Measurements from ENCODE around the gene C2CD2.

C2CD2 gene

DNA sequence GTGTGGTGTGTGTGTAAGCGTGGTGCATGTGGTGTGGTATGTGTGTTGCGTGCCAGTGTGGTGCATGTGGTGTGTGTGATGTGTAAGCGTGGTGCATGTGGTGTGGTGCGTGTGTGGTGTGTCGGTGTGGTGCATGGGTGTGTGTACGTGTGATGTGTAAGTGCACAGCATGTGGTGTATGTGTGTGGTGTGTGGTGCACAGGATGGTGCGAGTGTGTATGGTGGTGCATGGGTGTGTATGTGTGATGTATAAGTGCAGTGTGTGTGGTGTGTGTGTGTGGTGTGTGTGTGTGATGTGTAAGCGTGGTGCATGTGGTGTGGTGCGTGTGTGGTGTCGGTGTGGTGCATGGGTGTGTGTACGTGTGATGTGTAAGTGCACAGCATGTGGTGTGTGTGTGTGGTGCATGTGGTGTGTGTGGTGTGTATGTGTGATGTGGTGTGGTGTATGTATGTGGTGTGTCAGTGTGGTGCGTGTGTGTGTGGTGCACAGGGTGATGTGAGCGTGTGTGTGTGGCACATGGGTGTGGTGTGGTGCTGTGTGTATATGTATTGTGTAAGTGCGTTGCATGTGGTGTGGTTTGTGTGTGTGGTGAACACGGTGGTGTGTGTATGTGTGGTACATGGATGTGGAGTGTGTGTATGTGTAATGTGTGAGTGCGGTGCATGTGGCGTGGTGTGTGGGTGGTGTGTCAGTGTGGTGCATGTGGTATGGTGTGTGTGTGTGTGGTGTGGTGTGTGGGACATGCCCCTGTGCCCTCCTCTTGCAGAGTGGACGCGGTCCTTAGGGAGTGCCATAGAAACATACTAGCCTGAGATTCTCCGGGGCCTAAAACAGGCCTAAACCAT is 1.1 kb upstream of the C2CD2 start:
- TF ChIP-seq ZC3H10 (CRISPR knock-in tag; IDR thresholded peaks at IDR 0.05) (no peak), ZNF70 (CRISPR knock-in tag; IDR thresholded peaks at IDR 0.05) (no peak), SNAI2 (CRISPR knock-in tag; IDR thresholded peaks at IDR 0.05) (no peak), ZFP30 (CRISPR knock-in tag; IDR thresholded peaks at IDR 0.05) (no peak), ESRRG (CRISPR knock-in tag; IDR thresholded peaks at IDR 0.05) (no peak), ZNF8 (CRISPR knock-in tag; IDR thresholded peaks at IDR 0.05) (no peak), ZNF565 (CRISPR knock-in tag; conservative IDR thresholded peaks at IDR 0.05; ENCODE audit: low read depth) (no peak), ARNTL (CRISPR knock-in tag; IDR thresholded peaks at IDR 0.05; ENCODE audit: borderline replicate concordance, low read depth) (no peak), RARB (CRISPR knock-in tag; IDR thresholded peaks at IDR 0.05) (no peak), ZFP3 (CRISPR knock-in tag; IDR thresholded peaks at IDR 0.05) (no peak)
- TF ChIP-seq, protein P1, sequence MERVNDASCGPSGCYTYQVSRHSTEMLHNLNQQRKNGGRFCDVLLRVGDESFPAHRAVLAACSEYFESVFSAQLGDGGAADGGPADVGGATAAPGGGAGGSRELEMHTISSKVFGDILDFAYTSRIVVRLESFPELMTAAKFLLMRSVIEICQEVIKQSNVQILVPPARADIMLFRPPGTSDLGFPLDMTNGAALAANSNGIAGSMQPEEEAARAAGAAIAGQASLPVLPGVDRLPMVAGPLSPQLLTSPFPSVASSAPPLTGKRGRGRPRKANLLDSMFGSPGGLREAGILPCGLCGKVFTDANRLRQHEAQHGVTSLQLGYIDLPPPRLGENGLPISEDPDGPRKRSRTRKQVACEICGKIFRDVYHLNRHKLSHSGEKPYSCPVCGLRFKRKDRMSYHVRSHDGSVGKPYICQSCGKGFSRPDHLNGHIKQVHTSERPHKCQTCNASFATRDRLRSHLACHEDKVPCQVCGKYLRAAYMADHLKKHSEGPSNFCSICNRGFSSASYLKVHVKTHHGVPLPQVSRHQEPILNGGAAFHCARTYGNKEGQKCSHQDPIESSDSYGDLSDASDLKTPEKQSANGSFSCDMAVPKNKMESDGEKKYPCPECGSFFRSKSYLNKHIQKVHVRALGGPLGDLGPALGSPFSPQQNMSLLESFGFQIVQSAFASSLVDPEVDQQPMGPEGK (CRISPR knock-in tag; IDR thresholded peaks at IDR 0.05; ENCODE audit: borderline replicate concordance) = no peak
- TF ChIP-seq, protein P2, sequence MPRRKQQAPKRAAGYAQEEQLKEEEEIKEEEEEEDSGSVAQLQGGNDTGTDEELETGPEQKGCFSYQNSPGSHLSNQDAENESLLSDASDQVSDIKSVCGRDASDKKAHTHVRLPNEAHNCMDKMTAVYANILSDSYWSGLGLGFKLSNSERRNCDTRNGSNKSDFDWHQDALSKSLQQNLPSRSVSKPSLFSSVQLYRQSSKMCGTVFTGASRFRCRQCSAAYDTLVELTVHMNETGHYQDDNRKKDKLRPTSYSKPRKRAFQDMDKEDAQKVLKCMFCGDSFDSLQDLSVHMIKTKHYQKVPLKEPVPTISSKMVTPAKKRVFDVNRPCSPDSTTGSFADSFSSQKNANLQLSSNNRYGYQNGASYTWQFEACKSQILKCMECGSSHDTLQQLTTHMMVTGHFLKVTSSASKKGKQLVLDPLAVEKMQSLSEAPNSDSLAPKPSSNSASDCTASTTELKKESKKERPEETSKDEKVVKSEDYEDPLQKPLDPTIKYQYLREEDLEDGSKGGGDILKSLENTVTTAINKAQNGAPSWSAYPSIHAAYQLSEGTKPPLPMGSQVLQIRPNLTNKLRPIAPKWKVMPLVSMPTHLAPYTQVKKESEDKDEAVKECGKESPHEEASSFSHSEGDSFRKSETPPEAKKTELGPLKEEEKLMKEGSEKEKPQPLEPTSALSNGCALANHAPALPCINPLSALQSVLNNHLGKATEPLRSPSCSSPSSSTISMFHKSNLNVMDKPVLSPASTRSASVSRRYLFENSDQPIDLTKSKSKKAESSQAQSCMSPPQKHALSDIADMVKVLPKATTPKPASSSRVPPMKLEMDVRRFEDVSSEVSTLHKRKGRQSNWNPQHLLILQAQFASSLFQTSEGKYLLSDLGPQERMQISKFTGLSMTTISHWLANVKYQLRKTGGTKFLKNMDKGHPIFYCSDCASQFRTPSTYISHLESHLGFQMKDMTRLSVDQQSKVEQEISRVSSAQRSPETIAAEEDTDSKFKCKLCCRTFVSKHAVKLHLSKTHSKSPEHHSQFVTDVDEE (CRISPR knock-in tag; IDR thresholded peaks at IDR 0.05) = no peak
- TF ChIP-seq, protein P3, sequence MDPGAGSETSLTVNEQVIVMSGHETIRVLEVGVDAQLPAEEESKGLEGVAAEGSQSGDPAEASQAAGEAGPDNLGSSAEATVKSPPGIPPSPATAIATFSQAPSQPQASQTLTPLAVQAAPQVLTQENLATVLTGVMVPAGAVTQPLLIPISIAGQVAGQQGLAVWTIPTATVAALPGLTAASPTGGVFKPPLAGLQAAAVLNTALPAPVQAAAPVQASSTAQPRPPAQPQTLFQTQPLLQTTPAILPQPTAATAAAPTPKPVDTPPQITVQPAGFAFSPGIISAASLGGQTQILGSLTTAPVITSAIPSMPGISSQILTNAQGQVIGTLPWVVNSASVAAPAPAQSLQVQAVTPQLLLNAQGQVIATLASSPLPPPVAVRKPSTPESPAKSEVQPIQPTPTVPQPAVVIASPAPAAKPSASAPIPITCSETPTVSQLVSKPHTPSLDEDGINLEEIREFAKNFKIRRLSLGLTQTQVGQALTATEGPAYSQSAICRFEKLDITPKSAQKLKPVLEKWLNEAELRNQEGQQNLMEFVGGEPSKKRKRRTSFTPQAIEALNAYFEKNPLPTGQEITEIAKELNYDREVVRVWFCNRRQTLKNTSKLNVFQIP (CRISPR knock-in tag; IDR thresholded peaks at IDR 0.05; ENCODE audit: borderline replicate concordance, low read depth) = no peak
- TF ChIP-seq, protein P4, sequence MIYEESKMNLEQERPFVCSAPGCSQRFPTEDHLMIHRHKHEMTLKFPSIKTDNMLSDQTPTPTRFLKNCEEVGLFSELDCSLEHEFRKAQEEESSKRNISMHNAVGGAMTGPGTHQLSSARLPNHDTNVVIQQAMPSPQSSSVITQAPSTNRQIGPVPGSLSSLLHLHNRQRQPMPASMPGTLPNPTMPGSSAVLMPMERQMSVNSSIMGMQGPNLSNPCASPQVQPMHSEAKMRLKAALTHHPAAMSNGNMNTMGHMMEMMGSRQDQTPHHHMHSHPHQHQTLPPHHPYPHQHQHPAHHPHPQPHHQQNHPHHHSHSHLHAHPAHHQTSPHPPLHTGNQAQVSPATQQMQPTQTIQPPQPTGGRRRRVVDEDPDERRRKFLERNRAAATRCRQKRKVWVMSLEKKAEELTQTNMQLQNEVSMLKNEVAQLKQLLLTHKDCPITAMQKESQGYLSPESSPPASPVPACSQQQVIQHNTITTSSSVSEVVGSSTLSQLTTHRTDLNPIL (CRISPR knock-in tag; IDR thresholded peaks at IDR 0.05; ENCODE audit: low read depth) = no peak

DNA sequence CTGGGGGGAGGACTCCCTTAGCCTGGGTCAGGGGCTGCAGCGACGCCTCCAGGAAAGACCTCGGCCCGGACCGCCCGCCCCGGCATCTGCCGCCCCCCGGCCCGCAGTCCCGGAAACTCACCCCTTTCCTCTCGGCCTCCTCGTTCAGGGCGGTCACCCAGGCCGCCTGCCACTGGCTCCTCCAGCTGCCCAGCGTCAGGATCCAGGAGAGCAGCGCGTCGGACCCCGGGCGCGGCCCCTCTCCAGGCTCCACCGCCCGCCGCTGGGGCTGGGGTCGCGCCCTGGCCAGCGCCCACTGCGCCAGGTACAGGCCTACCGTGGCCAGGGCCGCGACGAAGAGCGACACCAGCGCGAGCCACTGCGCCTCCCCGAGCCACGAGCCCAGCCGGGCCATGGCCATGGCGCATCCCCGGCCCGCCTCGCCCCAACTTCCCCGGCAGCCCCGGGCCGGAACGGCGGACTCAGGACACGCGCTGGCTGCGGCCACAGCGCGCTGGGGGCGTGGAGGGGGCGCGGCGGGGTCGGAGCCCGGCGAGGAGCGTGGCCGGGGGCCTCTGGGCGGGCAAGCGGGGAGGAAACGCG is 478 bp downstream of the C2CD2 start:
- peak; percentile 4 for ATAC-seq
- no peak for TF ChIP-seq CSDC2 (CRISPR knock-in tag; IDR thresholded peaks at IDR 0.05)
- no peak for TF ChIP-seq PPARA (CRISPR knock-in tag; IDR thresholded peaks at IDR 0.05; ENCODE audit: borderline replicate concordance)
- TF ChIP-seq, protein P1 (CRISPR knock-in tag; IDR thresholded peaks at IDR 0.05; ENCODE audit: borderline replicate concordance) = no peak
- TF ChIP-seq ZNF70 (CRISPR knock-in tag; IDR thresholded peaks at IDR 0.05) = no peak
- TF ChIP-seq RARB (CRISPR knock-in tag; IDR thresholded peaks at IDR 0.05) = no peak
- TF ChIP-seq ISL1 (CRISPR knock-in tag; IDR thresholded peaks at IDR 0.05) = no peak
- TF ChIP-seq, protein P4 (CRISPR knock-in tag; IDR thresholded peaks at IDR 0.05; ENCODE audit: low read depth) = no peak
- TF ChIP-seq ESRRG (CRISPR knock-in tag; IDR thresholded peaks at IDR 0.05) = no peak
- TF ChIP-seq TOX (CRISPR knock-in tag; IDR thresholded peaks at IDR 0.05; ENCODE audit: borderline replicate concordance) = no peak
- no peak for TF ChIP-seq TCF4 (CRISPR knock-in tag; IDR thresholded peaks at IDR 0.05; ENCODE audit: borderline replicate concordance)
- TF ChIP-seq OSR1 (CRISPR knock-in tag; IDR thresholded peaks at IDR 0.05) = no peak

More for the DNA sequence above, 1.1 kb upstream of the C2CD2 start:
- no peak for ATAC-seq

Data from SK-N-SH treated with all-trans-retinoic acid at 6 μM for 48 hours (cell line).